ENCODE results near the gene SHFL. TPM values are rescaled to one million over a fixed set of nuclear protein-coding genes. Genes with fewer than 3 reads are reported as not detected.

Gene SHFL
- total RNA-seq, 1 donor from 2014 or later, result 9.6 TPM

GRCh38 chr19:10087296-10088061 is 1.4 kb downstream of the SHFL start:
- no peak for DNase-seq

- DNase-seq, result no peak
Observed at GRCh38 chr19:10088949-10089554, 2.9 kb downstream of the SHFL start.

DNA sequence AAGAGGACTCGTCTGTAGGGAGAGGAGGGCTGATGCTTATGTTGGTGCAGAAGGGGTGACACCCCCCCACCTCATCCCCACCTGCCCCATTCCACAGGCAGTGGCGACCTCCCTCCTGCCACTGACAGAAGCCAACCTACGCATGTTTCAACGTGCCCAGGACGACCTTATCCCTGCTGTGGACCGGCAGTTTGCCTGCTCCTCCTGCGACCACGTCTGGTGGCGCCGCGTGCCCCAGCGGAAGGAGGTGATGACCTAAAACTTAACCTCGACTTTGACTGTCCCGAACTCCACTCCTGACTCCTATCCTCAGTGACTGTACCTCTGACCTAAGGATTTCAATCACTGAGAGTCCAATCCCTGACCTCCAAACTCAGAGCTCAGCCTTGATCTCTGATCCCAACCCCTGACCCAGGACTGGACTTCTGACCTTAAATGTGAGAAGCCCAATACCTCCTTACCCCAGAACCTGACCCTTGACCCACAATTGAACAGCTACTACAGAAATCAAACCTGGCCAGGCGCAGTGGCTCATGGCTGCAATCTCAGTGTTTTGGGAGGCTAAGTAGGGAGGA is 3.8 kb downstream of the SHFL start:
- no peak for DNase-seq

- no peak for DNase-seq
Observed at GRCh38 chr19:10091370-10091687, 5.2 kb downstream of the SHFL start.

- DNase-seq, result no peak
Observed at GRCh38 chr19:10091895-10092641, 6.0 kb downstream of the SHFL start.

- DNase-seq, result no peak
Observed at GRCh38 chr19:10092648-10093294, 6.7 kb downstream of the SHFL start.

DNA sequence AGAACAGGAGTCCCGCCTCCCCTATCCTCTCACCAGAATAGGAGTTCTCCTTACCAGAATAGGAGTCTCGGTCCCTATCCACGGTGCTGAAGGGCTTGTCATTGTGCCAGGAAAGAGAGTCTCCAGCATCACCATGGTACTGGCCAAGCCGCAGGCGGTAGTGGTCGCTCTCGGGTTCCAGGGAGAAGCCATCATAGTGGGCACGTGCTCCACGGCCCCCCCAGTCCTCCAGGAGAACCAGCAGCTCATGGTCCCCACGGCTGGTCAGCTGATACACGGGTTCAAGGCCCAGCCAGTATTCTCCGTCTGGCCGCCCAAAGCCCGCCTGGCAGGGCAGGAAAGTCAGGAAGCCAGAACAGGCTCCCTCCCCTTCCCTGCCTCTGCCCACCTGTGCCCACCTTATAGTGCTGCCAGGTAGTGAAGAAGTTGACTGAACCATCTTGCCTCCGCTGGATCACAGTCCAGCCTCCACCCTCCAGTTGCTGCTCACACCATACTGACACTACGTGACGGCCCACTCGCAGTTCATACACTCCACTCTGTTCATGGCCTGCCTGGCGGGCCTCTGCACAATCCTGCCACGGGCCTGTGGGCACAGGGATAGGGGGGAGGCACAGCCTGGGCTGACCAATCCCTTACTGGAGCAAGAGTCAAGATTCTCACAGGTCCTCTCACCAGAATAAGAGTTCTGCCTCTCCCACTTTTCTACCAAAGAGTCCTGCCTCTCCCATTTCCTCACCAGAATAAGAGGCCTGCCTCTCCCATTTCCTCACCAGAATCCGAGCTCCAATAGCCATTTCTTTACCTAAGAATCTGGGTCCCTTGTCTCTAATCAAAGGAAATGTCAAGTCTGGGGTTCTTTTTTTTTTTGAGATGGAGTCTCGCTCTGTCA is 7.4 kb downstream of the SHFL start:
- DNase-seq, result no peak

GRCh38 chr19:10095622-10095947 is 9.5 kb downstream of the SHFL start:
- no peak for DNase-seq

- peak; percentile 80 for DNase-seq
Observed at GRCh38 chr19:10095948-10096614, 10.0 kb downstream of the SHFL start.

- DNase-seq, result no peak
Observed at GRCh38 chr19:10096615-10096963, 10.5 kb downstream of the SHFL start.

- DNase-seq, result no peak
Observed at GRCh38 chr19:10100163-10100785, 14.2 kb downstream of the SHFL start.

GRCh38 chr19:10102787-10103236 is 16.7 kb downstream of the SHFL start:
- DNase-seq, result no peak

DNA sequence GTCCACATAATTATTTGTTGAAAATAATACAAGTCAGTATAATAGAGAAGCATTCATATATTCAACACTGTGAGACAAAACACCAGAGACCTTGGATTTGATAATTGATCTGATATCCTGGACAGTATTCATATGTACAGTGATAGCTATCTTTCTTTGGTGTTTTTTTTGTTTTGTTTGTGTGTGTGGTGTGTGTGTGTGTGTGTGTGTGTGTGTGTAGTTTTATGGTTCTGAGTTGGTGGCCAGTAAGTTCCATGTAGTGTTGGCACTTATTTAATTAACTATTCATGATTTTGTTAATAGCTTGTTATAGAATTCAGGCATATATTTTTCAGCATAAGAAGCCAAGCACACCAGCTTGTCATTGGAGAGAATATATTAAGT is 18.0 kb downstream of the SHFL start:
- no peak for DNase-seq

GRCh38 chr19:10104665-10105508 is 18.8 kb downstream of the SHFL start:
- DNase-seq, result no peak

- DNase-seq, result no peak
Observed at GRCh38 chr19:10105509-10106099, 19.5 kb downstream of the SHFL start.

DNA sequence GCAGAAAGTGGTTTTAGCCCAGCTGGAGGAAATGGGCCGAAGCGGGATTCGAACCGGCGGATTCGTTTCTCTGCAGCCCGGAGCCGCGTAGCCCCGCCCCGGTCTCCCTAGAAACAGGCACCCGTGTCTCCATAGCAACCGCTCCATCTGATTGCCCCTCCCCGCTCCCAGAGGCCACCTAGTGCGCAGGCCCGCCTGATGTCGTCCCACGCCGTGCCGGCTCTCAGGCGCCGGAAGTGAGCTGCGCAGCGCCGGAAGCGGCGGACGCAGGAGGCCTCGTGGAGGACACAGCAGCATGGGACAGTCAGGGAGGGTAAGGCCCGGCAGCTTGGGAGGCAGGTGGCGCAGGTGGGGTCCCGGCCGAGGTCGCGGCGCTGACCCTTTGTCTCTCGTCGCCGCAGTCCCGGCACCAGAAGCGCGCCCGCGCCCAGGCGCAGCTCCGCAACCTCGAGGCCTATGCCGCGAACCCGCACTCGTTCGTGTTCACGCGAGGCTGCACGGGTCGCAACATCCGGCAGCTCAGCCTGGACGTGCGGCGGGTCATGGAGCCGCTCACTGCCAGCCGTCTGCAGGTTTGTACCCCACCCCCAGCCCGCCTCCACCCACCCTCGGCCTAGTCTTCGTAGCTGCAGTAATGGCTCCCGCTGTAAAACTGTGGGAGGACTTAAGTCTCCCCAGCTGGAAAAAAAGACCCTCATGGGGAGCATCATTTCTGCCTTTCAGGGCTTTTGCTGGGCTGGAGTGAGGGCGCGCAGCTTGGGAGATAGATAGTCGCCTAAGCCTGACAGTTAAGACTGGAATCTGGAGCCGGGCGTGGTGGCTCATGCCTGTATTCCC is 20.2 kb downstream of the SHFL start, which contains the start of gene PPAN:
Gene PPAN, plus strand, starts transcription at position 263 of the 837 bp plus-strand sequence. Its CDS starts 33 bp downstream, at position 296.
- DNase-seq, result peak; percentile 98

DNA sequence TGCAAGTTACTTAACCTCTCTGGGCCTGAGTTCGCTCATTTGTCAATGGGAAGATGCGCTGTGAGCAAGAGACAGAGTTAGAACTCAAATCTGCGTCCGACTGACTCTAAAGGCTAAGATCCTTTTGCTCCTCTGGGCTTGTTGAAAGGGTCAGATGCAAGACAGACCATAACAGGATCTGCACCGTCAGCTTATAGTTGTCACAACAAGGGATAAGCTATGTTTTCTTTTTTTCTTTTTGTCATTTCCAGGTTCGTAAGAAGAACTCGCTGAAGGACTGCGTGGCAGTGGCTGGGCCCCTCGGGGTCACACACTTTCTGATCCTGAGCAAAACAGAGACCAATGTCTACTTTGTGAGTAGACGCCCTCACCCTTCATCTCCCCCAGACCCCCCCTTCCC is 21.1 kb downstream of the SHFL start:
- DNase-seq, result no peak

DNA sequence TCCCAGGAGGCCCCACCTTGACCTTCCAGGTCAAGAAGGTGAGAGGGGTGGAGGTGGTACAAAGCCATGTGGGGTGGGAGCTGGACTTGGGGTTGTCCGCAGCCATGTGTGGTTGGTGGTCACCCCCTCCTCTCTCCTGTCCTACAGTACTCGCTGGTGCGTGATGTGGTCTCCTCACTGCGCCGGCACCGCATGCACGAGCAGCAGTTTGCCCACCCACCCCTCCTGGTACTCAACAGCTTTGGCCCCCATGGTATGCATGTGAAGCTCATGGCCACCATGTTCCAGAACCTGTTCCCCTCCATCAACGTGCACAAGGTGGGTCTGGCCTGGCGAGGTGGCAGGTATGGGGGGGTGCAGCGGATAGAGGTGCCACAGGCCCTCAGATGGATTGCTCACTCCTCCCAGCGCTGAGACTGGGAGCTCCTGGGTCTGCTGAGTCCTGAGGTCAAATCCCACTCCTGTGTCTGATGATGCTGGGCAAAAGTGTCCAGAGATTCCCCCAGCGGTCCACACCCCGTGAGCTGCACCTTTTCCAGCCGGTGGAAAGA is 21.8 kb downstream of the SHFL start:
- DNase-seq, result no peak

Measured in skin of body (tissue), 2 donors.